Loucy (cell line): ENCODE measurements around the gene NPFFR1.

ENCODE experiments used
- CTCF ChIP-seq: fragments of 200-600 bp; sonication (generic); conservative IDR thresholded peaks from 2 replicates; pipeline ENCODE4 v1.5.1; 2014; ENCODE audit warnings: mild to moderate bottlenecking, antibody characterized with exemption, low read length
- EZH2phosphoT487 ChIP-seq: fragments of 200-600 bp; IDR thresholded peaks from 2 replicates; pipeline ENCODE4 v1.6.1; 2018; ENCODE audit warnings: antibody characterized with exemption, mild to moderate bottlenecking, moderate library complexity, borderline replicate concordance

DNA sequence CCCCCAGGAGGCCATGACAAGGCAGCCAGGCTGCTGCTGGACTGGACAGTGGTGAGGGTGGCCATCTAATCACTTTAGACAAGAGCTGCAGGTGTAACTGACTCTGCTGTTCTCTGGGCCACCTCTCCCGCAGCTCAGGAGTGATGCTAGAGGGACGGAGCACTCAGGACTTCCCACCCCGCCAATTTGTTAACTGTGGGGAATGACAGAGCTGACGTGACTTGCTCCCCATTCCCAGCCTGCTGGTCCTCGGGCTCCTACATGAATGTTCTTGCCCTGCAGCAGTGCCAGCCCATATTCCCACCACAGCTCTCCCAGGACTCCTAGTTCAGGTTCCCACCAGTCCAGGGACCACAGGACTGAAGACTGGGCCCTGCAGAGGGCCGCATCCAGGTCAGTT lies 16.7 kb upstream of the NPFFR1 start:
- TF ChIP-seq CTCF (no peak), EZH2phosphoT487 (no peak)
